Suppressor macrophage (primary cell): Measurements from ENCODE around the gene STXBP5.

Experiments
- DNase-seq, 4 experiments: peaks; one replicate each; pipeline ENCODE4 v3.0.0-alpha.2; 2020 to 2022

The STXBP5 gene

DNA sequence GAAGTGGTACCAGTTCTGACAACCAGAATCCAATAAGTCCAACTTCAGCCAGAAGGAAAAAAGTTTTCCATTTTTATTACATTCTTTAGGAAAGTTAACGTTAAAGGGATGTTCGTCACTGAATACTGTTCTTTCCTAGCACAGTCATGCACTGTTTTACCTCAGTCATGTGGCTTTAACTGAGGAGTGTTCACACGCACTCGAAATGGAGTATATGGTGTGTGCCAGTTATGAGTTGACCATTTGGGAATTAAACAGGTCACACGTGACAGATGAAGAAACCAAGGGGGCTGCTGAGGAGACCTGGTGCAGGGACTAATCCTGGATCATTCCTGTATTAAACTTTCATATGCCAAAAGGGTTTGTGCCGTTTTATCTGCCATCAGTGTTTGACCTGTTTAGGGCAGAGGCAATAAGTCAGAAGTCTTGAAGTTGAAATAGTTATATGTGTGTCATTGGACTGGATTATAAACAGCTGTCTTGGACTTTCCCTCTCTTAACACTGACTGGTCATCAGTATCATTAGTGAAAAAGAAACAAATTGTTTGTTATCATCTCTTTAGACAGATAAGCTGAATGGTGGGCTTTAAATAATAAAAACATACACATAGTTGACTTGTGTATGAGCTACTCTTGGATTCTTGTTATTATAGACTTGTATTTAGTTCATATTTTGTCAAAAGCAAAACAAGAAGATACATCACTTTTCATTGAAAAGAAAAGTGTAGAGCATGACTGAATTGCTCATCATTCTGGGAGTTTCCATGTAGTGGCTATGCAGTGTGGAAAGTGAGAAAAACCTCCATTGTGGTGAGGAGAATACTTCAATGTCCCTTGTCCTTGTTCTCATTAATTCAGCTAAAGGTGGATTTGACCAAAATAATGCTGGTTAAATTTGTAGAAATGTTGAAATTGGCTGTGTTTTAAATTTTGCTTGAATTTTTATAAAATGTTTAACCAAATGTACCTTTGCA lies 180.8 kb downstream of the STXBP5 start:
- DNase-seq, result no peak

DNA sequence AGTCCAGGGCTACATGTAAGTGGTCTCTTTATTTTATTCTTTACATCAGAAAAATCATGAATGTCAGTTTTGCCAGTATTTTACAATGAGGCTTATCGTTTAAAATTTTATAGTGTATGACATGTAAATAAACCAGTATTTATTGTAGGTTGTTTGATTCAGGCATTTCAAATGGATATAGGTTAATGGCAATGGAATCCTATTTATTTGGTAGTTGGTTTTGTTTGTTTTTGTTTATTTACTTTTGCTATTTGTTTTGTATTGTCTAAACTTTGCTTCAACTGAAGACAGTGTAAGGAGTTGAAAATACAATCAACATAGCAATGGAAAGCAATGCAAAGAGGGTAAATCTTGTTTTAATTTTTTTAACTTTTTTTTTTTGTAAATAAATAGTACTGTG lies 185.2 kb downstream of the STXBP5 start:
- DNase-seq, result no peak

DNA sequence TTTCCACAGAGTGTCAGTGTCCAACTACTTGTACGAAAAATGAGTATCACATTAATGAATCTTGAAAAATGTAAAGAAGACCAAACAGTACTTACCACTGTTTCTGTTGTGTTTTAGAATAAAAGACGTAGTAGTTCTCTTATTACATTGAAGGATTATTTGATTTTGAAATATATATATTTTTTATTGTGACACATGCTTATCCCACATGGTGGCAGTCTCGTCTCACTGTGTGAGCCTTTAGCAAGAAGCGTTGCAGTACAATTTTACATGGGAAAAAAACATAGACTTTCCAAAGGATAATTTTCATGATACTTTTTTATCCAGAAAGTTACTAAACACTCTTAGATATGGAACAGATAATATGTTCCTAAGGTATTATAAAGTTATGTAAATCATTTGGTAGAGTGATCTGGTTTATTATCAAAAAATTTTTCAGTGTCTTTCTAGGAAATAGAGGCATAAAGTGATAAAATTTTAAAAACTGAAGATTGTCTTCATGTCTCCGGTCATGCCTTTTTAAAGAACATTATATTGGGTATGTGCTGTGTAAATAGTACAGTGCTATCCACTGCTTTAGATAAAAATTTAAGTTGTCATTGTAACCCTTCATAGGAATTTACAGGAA lies 186.8 kb downstream of the STXBP5 start:
- DNase-seq, result peak in 3 of 4 experiments; percentile 16 to 30 (median 25)

DNA sequence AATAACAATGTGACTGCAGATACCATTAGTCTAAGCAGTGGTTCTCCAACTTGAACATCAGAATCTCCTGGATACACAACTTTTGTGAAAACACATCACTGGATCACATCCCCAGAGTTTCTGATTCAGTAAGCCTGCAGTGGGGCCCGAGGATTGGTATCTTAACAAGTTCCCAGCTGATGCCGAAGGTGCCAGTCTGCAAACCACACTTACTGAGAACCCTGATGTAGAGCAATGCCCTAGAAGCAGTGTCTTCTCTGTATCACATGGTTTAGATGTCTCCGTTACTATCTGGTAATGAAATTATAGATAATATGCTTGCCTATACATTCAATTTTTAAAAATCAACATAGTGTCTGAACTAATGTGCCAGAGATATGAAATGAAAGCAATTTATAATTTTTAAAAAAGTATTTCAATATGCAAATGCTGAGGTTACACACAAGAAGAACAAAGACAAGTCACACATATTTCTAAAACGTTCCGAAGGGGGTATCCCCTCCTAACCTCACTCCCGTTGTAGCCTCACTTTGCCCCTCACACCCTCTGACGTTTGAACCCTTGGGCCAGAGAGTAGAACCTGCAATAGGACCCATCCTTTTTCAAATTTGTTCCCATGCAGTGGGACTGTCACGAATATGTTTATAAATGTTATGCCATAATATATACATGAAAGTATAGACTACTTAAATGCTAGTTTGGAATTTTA lies 188.9 kb downstream of the STXBP5 start:
- DNase-seq, result no peak

- no peak for DNase-seq
These were observed 190.9 kb downstream of the STXBP5 start for GRCh38 chr6:147395158-147395557.

DNA sequence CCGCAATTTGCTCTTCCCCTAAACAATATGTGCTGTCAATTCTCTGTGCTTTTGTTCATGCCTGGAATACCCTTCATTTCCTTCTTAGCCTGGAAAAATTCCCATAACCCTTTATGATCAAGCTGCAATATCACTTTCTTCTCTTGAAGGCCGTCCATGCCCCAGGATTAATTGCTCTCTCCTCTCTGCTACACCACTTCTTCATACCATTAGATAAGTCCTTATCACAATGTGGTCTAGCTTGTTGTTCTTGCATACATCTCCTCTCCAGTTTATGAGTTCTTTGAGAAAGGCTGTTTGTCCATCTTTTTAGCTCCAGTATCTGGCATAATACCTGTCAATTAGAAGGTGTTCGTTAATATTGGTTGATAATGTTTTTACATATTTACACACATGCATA lies 193.1 kb downstream of the STXBP5 start:
- no peak for DNase-seq

GRCh38 chr6:147400968-147401367 lies 196.8 kb downstream of the STXBP5 start:
- DNase-seq, result no peak

DNA sequence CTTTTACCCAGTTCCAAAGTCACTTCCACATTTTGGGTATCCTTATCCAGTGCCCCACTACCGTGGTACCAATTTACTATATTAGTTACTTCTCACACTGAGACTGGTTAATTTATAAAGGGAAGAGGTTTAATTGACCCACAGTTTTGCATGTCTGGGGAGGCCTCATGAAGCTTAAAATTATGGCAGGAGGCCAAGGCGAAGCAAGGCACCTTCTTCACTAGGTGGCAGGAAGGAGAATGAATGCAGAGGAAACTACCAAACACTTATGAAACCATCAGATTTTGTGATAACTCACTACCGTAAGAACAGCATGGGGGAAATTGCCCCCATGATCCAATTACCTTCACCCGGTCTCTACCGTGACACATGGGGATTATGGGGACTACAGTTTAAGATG lies 197.6 kb downstream of the STXBP5 start:
- DNase-seq, result no peak

GRCh38 chr6:147406783-147407182 lies 202.6 kb downstream of the STXBP5 start:
- no peak for DNase-seq

GRCh38 chr6:147407571-147407970 lies 203.4 kb downstream of the STXBP5 start:
- DNase-seq, result no peak

DNA sequence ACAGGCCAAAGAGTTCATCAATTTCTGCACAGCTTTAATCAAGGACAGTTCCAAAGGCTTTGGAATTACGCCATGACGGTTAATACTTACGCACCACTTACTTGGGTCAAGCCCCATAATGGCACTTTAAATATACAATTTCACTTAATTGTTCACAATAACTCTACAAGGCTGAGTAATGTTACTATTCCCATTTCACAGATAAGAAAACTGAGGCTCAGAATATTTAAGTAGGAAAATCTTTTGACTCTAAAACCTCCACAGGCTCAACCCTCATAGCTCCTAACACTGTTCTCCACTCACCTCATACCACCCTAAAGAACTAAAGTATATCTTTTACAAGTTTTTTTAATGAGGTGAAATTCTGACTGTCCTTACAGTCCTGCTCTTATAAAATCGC lies 212.4 kb downstream of the STXBP5 start:
- DNase-seq, result no peak

DNA sequence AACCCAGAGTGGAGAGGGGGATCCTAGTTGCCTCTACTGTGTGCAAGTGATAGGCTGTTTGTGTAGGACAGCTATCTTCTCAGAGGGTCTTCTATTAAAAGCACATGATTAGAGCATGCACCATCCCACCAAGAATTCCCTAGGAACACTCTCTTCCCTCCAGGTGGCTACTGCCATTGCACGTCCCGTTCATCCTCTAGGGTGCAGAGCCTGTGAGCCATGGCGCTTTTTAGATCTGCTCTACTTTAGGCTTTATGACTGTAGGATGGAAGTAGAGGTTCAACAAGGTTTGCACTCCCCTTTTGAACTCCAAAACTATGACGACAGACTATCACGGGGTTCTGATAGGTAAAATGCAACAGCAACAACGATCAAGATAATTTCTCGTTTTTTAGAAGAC lies 213.7 kb downstream of the STXBP5 start:
- no peak for DNase-seq

DNA sequence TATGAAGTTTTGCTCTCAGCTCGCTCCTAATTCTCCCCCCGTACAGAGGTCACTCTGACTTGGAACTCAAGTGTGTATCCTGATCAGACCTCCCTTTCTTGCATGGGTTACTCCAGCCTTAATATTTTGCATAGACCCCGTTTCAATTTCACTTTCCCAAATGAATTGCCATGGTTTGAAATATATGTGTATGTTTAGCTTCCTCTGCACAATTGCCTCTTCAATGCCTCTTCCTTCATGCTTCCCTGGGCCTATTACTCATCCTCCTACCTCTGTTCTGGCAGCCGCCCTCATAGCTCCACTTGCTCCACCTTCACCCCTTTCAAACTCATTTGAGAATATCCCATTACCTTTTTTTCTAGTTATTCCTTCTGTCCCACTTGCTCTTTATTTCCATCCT lies 214.3 kb downstream of the STXBP5 start:
- no peak for DNase-seq

- DNase-seq, result no peak
These were observed 217.7 kb downstream of the STXBP5 start for GRCh38 chr6:147421903-147422302.

DNA sequence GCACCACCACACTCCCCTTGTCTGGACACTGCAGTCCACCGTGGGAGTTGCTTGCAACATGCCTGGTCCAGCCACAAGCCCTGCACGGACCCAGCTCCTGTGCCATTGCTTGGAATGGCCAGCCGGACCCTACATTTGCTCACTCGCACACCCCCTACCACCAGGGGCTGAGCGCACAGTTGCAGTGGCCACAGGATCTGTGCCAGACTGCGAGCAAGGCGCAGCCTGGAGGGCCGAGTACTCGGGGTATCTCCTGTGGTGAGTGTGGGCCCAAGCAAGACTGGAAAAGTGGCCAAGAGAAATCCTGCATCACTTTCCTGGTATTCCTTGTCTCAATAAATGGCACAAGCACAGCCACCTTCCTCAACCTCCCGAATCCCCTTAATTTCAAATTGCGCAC lies 218.9 kb downstream of the STXBP5 start:
- no peak for DNase-seq

DNA sequence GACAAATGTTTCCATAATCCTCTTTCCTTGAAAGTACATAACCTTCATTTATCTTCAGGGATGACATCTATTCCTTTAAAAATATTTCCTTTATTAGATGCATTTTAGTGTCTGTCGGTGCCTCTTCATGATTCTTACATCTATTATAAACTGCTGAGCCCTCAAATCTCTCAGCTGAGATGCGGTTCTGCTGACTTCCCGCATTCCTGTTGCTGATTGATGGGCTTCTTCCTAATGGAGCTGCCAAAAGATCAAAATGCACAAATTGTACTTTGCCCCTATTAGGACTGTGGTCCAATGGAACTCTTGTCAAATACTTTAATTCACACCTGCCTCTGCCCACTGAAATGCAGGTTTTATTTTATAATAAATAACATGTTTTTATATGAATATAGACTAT lies 225.6 kb downstream of the STXBP5 start:
- no peak for DNase-seq

DNA sequence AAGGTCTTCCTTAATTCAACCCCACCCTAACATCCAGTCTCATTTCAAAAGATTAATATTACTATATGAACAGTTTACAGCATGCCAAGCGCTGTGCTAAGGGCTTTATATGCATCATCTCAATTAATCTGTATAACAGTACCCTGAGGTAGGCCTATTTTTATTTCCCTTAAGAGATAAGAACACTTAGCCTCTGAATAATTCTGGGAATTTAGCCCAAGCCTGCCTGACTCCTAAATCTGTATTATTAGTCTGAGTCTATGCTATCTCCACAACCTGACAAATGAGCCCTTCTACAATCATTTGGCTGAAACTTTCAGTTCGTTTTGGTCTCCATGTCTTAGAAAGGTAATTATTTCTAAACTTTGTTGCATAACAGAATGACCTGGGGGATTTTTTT lies 226.6 kb downstream of the STXBP5 start:
- no peak for DNase-seq

DNA sequence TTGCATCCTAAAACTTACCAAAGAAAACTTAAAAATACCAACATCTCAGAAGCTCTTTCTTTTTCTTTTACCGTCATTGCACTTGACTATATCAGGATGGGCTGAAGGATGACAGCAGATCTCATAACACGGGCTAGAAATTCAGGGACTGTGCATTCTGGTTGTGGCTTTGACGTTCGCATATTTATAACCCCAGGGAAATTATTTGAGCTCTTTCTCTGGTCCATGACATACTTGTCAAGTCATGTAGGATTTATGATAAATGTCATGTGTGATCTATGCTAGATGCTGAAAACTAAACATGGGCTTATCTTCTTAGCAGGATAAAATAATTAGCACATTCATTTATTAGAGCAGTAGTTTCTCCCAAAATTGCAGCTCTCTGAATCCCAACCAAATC lies 229.9 kb downstream of the STXBP5 start:
- no peak for DNase-seq

GRCh38 chr6:147434516-147434915 lies 230.3 kb downstream of the STXBP5 start:
- DNase-seq, result no peak

- DNase-seq, result no peak
These were observed 233.4 kb downstream of the STXBP5 start for GRCh38 chr6:147437615-147438014.

DNA sequence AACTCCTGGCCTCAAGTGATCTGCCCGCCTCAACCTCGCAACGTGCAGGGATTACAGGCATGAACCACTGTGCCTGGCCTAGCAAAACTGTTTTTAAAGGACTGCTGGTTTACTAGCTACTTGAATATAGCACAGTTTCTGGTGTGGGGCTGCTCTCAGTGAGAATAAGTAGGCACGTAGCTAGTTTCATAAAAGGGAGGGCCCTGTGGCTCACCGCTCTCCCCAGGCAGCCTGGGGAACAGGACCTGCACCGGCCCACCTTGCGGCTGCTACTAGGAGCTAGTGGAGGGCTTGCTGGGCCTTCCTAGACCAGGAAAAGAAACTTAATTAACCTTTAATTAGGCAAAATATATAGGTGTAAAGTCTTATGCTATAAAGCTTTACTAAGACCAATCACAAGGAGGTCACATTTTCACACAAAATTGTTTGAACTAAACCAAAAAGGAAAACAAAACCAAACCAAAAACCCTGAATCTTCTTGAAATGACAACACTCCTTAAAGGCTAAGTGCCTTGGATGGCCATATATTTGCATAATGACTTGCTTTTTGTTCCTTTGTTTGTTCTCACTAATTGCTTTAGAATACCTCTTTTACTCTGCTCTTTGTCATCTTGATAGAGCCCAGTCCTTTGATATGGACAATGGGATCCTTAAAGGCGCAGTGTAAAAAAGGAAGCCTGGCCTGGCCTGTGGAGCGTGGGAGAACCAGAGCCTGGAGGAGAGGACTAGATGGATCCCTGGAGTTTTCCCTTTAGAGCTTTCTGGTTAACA lies 234.7 kb downstream of the STXBP5 start:
- DNase-seq, result no peak
